ENCODE results near the gene PLAAT2. TPM values are rescaled to one million over a fixed set of nuclear protein-coding genes. Genes with fewer than 3 reads are reported as not detected.
"Not testable (repeated sequence)": the region's sequence is repeated elsewhere in the genome, so short reads cannot be mapped to it uniquely, and the experiment has no call there.

The PLAAT2 gene
- total RNA-seq, 6 experiments from 2014 or later: 0.42 to 2.2 (median 1.1) TPM; not detected in 3

GRCh38 chr11:63528156-63528555 lies 35.0 kb downstream of the PLAAT2 start:
- H3K36me3 ChIP-seq; intact Hi-C loops (cut with DNase I); H3K9me3 ChIP-seq; H3K27ac ChIP-seq; H3K27me3 ChIP-seq; ATAC-seq; H3K4me3 ChIP-seq; H3K4me1 ChIP-seq; DNase-seq: not testable (repeated sequence)
- WGBS (ENCODE audit: insufficient coverage, low coverage, low lambda C conversion rate, missing lambda C conversion rate): 50% methylated on average over 3 of the region's 11 CpGs

DNA sequence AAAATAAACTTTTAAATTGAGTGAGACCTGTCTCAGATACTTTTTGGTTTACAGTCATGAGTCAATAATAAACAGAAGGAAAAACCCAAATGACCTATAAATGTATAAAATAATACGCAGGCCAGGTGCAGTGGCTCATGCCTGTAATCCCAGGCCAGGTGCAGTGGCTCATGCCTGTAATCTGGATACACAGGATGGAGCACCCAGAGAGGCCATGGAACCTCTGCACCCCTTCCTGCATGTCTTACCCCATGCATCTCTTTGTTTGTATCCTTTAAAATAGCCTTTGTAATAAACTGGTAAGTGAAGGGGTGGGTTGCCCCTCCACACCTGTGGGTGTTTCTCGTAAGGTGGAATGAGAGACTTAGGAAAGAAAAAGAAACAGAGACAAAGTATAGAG lies 35.5 kb downstream of the PLAAT2 start:
- intact Hi-C loops (cut with DNase I): no loop called here
- H3K4me1 ChIP-seq: peaks cover 0 to 3% (median 1%) of the 10 kb centered on the region in 4 donors
- no peak overlapping the region for H3K4me3 ChIP-seq
- H3K27ac ChIP-seq: no peak overlapping the region
- ATAC-seq: no peak
- TF ChIP-seq POLR2A (IDR thresholded peaks at IDR 0.05): no peak
- TF ChIP-seq CTCF (IDR thresholded peaks at IDR 0.05): no peak
- no peaks in the 10 kb centered on the region for H3K9me3 ChIP-seq
- H3K36me3 ChIP-seq: no peaks in the 10 kb centered on the region
- WGBS (ENCODE audit: insufficient coverage, low coverage, low lambda C conversion rate, missing lambda C conversion rate): 90% methylated on average over 2 of the region's 2 CpGs
- no peaks in the 10 kb centered on the region for H3K27me3 ChIP-seq
- DNase-seq: no peak

- intact Hi-C loops (cut with DNase I): no loop called here
- no peak overlapping the region for H3K27ac ChIP-seq
- H3K9me3 ChIP-seq: no peaks in the 10 kb centered on the region
- no peak for TF ChIP-seq CTCF (IDR thresholded peaks at IDR 0.05)
- H3K27me3 ChIP-seq: no peaks in the 10 kb centered on the region
- H3K36me3 ChIP-seq: no peaks in the 10 kb centered on the region
- WGBS (ENCODE audit: insufficient coverage, low coverage, low lambda C conversion rate, missing lambda C conversion rate): 67% methylated on average over 7 of the region's 7 CpGs
- H3K4me1 ChIP-seq: no peaks in the 10 kb centered on the region
- no peak for DNase-seq
- no peak for ATAC-seq
- no peak overlapping the region for H3K4me3 ChIP-seq
Observed at GRCh38 chr11:63523151-63523550, 40.0 kb downstream of the PLAAT2 start.

DNA sequence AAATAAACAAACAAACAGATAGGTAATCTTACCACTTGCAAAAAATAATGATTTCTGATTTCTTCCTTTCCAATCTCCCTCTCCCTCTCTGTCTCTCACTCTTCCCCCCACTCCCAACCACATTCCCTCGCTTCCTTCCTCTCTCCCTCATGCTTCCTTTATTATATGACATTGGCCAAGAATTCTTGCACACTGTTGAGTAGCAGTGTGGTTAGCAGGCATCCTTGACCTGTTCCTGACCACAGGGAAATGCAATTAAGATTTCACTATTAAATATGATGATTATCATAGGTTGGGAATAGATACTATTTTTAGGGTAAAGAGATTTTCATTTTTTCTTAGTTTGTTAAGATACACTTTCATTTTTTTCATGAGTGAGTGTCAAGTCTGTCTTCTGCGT lies 41.3 kb downstream of the PLAAT2 start:
- H3K27ac ChIP-seq: no peak overlapping the region
- TF ChIP-seq POLR2A (IDR thresholded peaks at IDR 0.05) (no peak), CTCF (IDR thresholded peaks at IDR 0.05) (no peak)
- H3K9me3 ChIP-seq: no peaks in the 10 kb centered on the region
- ATAC-seq (no peak), DNase-seq (no peak)
- no peaks in the 10 kb centered on the region for H3K27me3 ChIP-seq
- intact Hi-C loops (cut with DNase I): no loop called here
- no peaks in the 10 kb centered on the region for H3K4me1 ChIP-seq
- WGBS (ENCODE audit: insufficient coverage, low coverage, low lambda C conversion rate, missing lambda C conversion rate): 85% methylated on average over 2 of the region's 2 CpGs
- H3K4me3 ChIP-seq: no peak overlapping the region
- no peaks in the 10 kb centered on the region for H3K36me3 ChIP-seq

GRCh38 chr11:63520606-63521170 lies 42.5 kb downstream of the PLAAT2 start:
- intact Hi-C loops (cut with DNase I): no loop called here
- no peak for DNase-seq
- no peak for TF ChIP-seq POLR2A (IDR thresholded peaks at IDR 0.05)
- TF ChIP-seq CTCF (IDR thresholded peaks at IDR 0.05): no peak
- H3K27me3 ChIP-seq: no peaks in the 10 kb centered on the region
- ATAC-seq: no peak
- no peaks in the 10 kb centered on the region for H3K9me3 ChIP-seq
- no peaks in the 10 kb centered on the region for H3K36me3 ChIP-seq
- H3K4me1 ChIP-seq: no peaks in the 10 kb centered on the region
- no peak overlapping the region for H3K27ac ChIP-seq
- WGBS (ENCODE audit: insufficient coverage, low coverage, low lambda C conversion rate, missing lambda C conversion rate): 82% methylated on average over 5 of the region's 5 CpGs
- H3K4me3 ChIP-seq: no peak overlapping the region

Data from right lobe of liver (tissue), 6 donors.